Measurements from ENCODE around the gene RBM10. TPM values are rescaled to one million over a fixed set of nuclear protein-coding genes. Genes with fewer than 3 reads are reported as not detected.
A peak's percentile ranks its signal among the peaks of the same experiment; 100 is the strongest.

RBM10 gene
- total RNA-seq, 1 donor from 2014 or later: 35.9 TPM

- H4K20me1 ChIP-seq (ENCODE audit: insufficient read depth, low read length): peaks cover 6% of the 10 kb centered on the region
- DNase-seq (ENCODE audit: low read depth) (no peak), FAIRE-seq (no peak)
- H3K27me3 ChIP-seq (ENCODE audit: insufficient read depth, low read length): no peaks in the 10 kb centered on the region
- H3K9me3 ChIP-seq (ENCODE audit: insufficient read depth, low read depth, low read length): no peaks in the 10 kb centered on the region
- peaks cover 4% of the 10 kb centered on the region for H3K36me3 Mint-ChIP-seq (ENCODE audit: low read depth, unreplicated experiment)
- no peak overlapping the region for H2AFZ ChIP-seq (ENCODE audit: low read depth, low read length)
- H3K4me2 ChIP-seq (ENCODE audit: low read length): no peak overlapping the region
- H3K27ac ChIP-seq (ENCODE audit: low read depth, low read length): no peak overlapping the region
- no peaks in the 10 kb centered on the region for H3K79me2 ChIP-seq (ENCODE audit: insufficient read depth, low read length)
- TF ChIP-seq CTCF (IDR thresholded peaks at IDR 0.05; ENCODE audit: insufficient read depth, low read depth, low read length) (no peak), EZH2 (IDR thresholded peaks at IDR 0.05; ENCODE audit: insufficient read depth, low read length) (no peak)
- H3K4me1 ChIP-seq (ENCODE audit: insufficient read depth, low read length): no peaks in the 10 kb centered on the region
- H3K4me3 Mint-ChIP-seq (ENCODE audit: unreplicated experiment): no peak overlapping the region
- H3K27ac Mint-ChIP-seq (ENCODE audit: unreplicated experiment): peak overlapping the region; percentile 41
- H3K9me3 Mint-ChIP-seq (ENCODE audit: unreplicated experiment): no peaks in the 10 kb centered on the region
- H3K4me1 Mint-ChIP-seq (ENCODE audit: low read depth, unreplicated experiment): no peaks in the 10 kb centered on the region
- peaks cover 6% of the 10 kb centered on the region for H3K36me3 ChIP-seq (ENCODE audit: insufficient read depth, low read length)
- no peak overlapping the region for H3K9ac ChIP-seq (ENCODE audit: low read length)
- no peak overlapping the region for H3K4me3 ChIP-seq (ENCODE audit: insufficient read depth, low read depth, low read length)
- no peaks in the 10 kb centered on the region for H3K27me3 Mint-ChIP-seq (ENCODE audit: low read depth, unreplicated experiment)
Measured at GRCh38 chrX:47178337-47178736, 33.3 kb downstream of the RBM10 start.

GRCh38 chrX:47179221-47179927 lies 34.4 kb downstream of the RBM10 start:
- H3K36me3 ChIP-seq (ENCODE audit: insufficient read depth, low read length): peaks cover 6% of the 10 kb centered on the region
- H3K4me1 ChIP-seq (ENCODE audit: insufficient read depth, low read length): no peaks in the 10 kb centered on the region
- no peaks in the 10 kb centered on the region for H3K27me3 ChIP-seq (ENCODE audit: insufficient read depth, low read length)
- no peaks in the 10 kb centered on the region for H3K27me3 Mint-ChIP-seq (ENCODE audit: low read depth, unreplicated experiment)
- no peak overlapping the region for H3K27ac Mint-ChIP-seq (ENCODE audit: unreplicated experiment)
- H3K4me3 Mint-ChIP-seq (ENCODE audit: unreplicated experiment): no peak overlapping the region
- DNase-seq (ENCODE audit: low read depth) (no peak), FAIRE-seq (peak; percentile 74)
- H3K9ac ChIP-seq (ENCODE audit: low read length): no peak overlapping the region
- peaks cover 6% of the 10 kb centered on the region for H4K20me1 ChIP-seq (ENCODE audit: insufficient read depth, low read length)
- H3K9me3 ChIP-seq (ENCODE audit: insufficient read depth, low read depth, low read length): no peaks in the 10 kb centered on the region
- TF ChIP-seq EZH2 (IDR thresholded peaks at IDR 0.05; ENCODE audit: insufficient read depth, low read length) (no peak), CTCF (IDR thresholded peaks at IDR 0.05; ENCODE audit: insufficient read depth, low read depth, low read length) (no peak)
- no peaks in the 10 kb centered on the region for H3K4me1 Mint-ChIP-seq (ENCODE audit: low read depth, unreplicated experiment)
- H3K9me3 Mint-ChIP-seq (ENCODE audit: unreplicated experiment): no peaks in the 10 kb centered on the region
- H3K27ac ChIP-seq (ENCODE audit: low read depth, low read length): no peak overlapping the region
- H3K4me3 ChIP-seq (ENCODE audit: insufficient read depth, low read depth, low read length): no peak overlapping the region
- peaks cover 4% of the 10 kb centered on the region for H3K36me3 Mint-ChIP-seq (ENCODE audit: low read depth, unreplicated experiment)
- no peak overlapping the region for H3K4me2 ChIP-seq (ENCODE audit: low read length)
- no peaks in the 10 kb centered on the region for H3K79me2 ChIP-seq (ENCODE audit: insufficient read depth, low read length)
- H2AFZ ChIP-seq (ENCODE audit: low read depth, low read length): no peak overlapping the region

- no peak for TF ChIP-seq EZH2 (IDR thresholded peaks at IDR 0.05; ENCODE audit: insufficient read depth, low read length)
- no peak for TF ChIP-seq CTCF (IDR thresholded peaks at IDR 0.05; ENCODE audit: insufficient read depth, low read depth, low read length)
- H3K27me3 ChIP-seq (ENCODE audit: insufficient read depth, low read length): no peaks in the 10 kb centered on the region
- no peak overlapping the region for H2AFZ ChIP-seq (ENCODE audit: low read depth, low read length)
- no peak overlapping the region for H3K9ac ChIP-seq (ENCODE audit: low read length)
- DNase-seq (ENCODE audit: low read depth): no peak
- Mint-ChIP-seq H3K4me1 (ENCODE audit: low read depth, unreplicated experiment) (no peaks in the 10 kb centered on the region), H3K4me3 (ENCODE audit: unreplicated experiment) (no peak overlapping the region), H3K27me3 (ENCODE audit: low read depth, unreplicated experiment) (no peaks in the 10 kb centered on the region), H3K9me3 (ENCODE audit: unreplicated experiment) (no peaks in the 10 kb centered on the region), H3K27ac (ENCODE audit: unreplicated experiment) (no peak overlapping the region), H3K36me3 (ENCODE audit: low read depth, unreplicated experiment) (peaks cover 4% of the 10 kb centered on the region)
- no peak overlapping the region for H3K27ac ChIP-seq (ENCODE audit: low read depth, low read length)
- no peak overlapping the region for H3K4me3 ChIP-seq (ENCODE audit: insufficient read depth, low read depth, low read length)
- FAIRE-seq: no peak
- H3K36me3 ChIP-seq (ENCODE audit: insufficient read depth, low read length): peaks cover 6% of the 10 kb centered on the region
- no peak overlapping the region for H3K4me2 ChIP-seq (ENCODE audit: low read length)
- peaks cover 9% of the 10 kb centered on the region for H4K20me1 ChIP-seq (ENCODE audit: insufficient read depth, low read length)
- no peaks in the 10 kb centered on the region for H3K9me3 ChIP-seq (ENCODE audit: insufficient read depth, low read depth, low read length)
- H3K79me2 ChIP-seq (ENCODE audit: insufficient read depth, low read length): no peaks in the 10 kb centered on the region
- no peaks in the 10 kb centered on the region for H3K4me1 ChIP-seq (ENCODE audit: insufficient read depth, low read length)
Measured at GRCh38 chrX:47179928-47180255, 34.9 kb downstream of the RBM10 start.

Data from astrocyte (in vitro differentiated cells and primary cell).